ENCODE measurements around the gene MRPS22.

GRCh38 chr3:139304383-139304782 lies 39.4 kb upstream of the MRPS22 start:
- TF ChIP-seq, protein P1, sequence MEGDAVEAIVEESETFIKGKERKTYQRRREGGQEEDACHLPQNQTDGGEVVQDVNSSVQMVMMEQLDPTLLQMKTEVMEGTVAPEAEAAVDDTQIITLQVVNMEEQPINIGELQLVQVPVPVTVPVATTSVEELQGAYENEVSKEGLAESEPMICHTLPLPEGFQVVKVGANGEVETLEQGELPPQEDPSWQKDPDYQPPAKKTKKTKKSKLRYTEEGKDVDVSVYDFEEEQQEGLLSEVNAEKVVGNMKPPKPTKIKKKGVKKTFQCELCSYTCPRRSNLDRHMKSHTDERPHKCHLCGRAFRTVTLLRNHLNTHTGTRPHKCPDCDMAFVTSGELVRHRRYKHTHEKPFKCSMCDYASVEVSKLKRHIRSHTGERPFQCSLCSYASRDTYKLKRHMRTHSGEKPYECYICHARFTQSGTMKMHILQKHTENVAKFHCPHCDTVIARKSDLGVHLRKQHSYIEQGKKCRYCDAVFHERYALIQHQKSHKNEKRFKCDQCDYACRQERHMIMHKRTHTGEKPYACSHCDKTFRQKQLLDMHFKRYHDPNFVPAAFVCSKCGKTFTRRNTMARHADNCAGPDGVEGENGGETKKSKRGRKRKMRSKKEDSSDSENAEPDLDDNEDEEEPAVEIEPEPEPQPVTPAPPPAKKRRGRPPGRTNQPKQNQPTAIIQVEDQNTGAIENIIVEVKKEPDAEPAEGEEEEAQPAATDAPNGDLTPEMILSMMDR (IDR thresholded peaks at IDR 0.05; ENCODE audit: control extremely low read depth in 1 of 3, insufficient read depth in 1 of 3, low read depth in 1 of 3, low read length in 3 of 3): no peak
- TF ChIP-seq JUN (IDR thresholded peaks at IDR 0.05; ENCODE audit: low read depth, low read length) (no peak), POLR2A (IDR thresholded peaks at IDR 0.05; ENCODE audit: control extremely low read depth in 1 of 2, low read depth in 2 of 2, low read length in 2 of 2) (no peak), YY1 (IDR thresholded peaks at IDR 0.05; ENCODE audit: low read depth, low read length) (no peak), GABPA (IDR thresholded peaks at IDR 0.05; ENCODE audit: borderline replicate concordance, insufficient read depth, low read length) (no peak), POLR2AphosphoS5 (IDR thresholded peaks at IDR 0.05; ENCODE audit: low read depth, low read length) (no peak), PHF8 (conservative IDR thresholded peaks at IDR 0.05; ENCODE audit: low read depth, low read length) (no peak), TBP (IDR thresholded peaks at IDR 0.05; ENCODE audit: low read depth, low read length) (no peak), CEBPB (IDR thresholded peaks at IDR 0.05; ENCODE audit: low read depth, low read length) (peak; percentile 52; the same call in 1 of the 2 replicates)

Data from H1 (cell line).